Measurements from ENCODE around the gene KIF1B. TPM values are rescaled to one million over a fixed set of nuclear protein-coding genes. Genes with fewer than 3 reads are reported as not detected.

Gene KIF1B
- polyA plus RNA-seq, 1 of the 3 experiments (the other 2 are of a cell fraction), result 6.8 TPM

DNA sequence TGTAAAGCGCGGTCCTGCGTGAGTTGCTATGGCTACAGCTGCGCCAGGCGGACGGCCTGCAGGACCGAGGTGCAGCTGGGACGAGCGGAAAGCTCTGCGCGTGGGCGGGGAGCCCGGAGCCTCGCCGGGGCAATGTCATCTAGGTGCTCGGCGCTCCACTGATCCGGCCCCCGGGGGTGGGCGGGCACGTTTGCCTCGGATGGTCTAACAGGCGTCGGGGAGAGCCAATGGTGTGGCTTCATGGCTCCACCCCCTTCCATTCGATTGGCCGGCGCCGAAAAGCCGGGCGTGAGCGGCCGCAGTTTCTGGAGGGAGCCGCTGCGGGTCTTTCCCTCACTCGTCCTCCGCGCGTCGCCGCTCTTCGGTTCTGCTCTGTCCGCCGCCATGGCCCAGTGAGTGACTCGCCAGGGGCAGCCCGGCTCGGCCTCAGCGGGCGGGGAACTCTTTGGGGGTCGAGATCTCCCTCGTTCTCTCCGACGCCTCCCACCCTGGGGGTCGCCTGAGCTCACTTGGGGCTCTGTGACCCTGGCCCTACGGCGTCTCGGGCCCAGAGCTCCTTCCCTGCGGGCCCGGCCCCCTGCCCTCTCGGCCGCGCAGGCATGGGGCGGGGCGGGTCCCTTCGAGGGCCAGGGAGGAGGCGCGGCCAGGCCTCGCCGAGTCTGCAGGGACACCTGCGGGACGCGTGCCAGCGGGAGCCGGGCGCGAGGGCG is 188.5 kb downstream of the KIF1B start, which contains the start of gene PGD (continued):
- TF ChIP-seq, protein P1, sequence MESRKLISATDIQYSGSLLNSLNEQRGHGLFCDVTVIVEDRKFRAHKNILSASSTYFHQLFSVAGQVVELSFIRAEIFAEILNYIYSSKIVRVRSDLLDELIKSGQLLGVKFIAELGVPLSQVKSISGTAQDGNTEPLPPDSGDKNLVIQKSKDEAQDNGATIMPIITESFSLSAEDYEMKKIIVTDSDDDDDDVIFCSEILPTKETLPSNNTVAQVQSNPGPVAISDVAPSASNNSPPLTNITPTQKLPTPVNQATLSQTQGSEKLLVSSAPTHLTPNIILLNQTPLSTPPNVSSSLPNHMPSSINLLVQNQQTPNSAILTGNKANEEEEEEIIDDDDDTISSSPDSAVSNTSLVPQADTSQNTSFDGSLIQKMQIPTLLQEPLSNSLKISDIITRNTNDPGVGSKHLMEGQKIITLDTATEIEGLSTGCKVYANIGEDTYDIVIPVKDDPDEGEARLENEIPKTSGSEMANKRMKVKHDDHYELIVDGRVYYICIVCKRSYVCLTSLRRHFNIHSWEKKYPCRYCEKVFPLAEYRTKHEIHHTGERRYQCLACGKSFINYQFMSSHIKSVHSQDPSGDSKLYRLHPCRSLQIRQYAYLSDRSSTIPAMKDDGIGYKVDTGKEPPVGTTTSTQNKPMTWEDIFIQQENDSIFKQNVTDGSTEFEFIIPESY (IDR thresholded peaks at IDR 0.05; ENCODE audit: borderline replicate concordance, low read depth), result no peak
- TF ChIP-seq, protein P2, sequence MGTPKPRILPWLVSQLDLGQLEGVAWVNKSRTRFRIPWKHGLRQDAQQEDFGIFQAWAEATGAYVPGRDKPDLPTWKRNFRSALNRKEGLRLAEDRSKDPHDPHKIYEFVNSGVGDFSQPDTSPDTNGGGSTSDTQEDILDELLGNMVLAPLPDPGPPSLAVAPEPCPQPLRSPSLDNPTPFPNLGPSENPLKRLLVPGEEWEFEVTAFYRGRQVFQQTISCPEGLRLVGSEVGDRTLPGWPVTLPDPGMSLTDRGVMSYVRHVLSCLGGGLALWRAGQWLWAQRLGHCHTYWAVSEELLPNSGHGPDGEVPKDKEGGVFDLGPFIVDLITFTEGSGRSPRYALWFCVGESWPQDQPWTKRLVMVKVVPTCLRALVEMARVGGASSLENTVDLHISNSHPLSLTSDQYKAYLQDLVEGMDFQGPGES (IDR thresholded peaks at IDR 0.05; ENCODE audit: low read depth, low read length), result peak; percentile 94
- peak; percentile 92; the same call in 1 of the 2 replicates for TF ChIP-seq SIN3A (IDR thresholded peaks at IDR 0.05; ENCODE audit: borderline replicate concordance, low read depth, low read length)
- TF ChIP-seq RFX5 (IDR thresholded peaks at IDR 0.05; ENCODE audit: low read length), result no peak
- TF ChIP-seq GATA2 (CRISPR knock-in tag; IDR thresholded peaks at IDR 0.05), result no peak
- peak; percentile 81 for TF ChIP-seq YY1 (IDR thresholded peaks at IDR 0.05; ENCODE audit: low read depth)
- TF ChIP-seq, protein P3, sequence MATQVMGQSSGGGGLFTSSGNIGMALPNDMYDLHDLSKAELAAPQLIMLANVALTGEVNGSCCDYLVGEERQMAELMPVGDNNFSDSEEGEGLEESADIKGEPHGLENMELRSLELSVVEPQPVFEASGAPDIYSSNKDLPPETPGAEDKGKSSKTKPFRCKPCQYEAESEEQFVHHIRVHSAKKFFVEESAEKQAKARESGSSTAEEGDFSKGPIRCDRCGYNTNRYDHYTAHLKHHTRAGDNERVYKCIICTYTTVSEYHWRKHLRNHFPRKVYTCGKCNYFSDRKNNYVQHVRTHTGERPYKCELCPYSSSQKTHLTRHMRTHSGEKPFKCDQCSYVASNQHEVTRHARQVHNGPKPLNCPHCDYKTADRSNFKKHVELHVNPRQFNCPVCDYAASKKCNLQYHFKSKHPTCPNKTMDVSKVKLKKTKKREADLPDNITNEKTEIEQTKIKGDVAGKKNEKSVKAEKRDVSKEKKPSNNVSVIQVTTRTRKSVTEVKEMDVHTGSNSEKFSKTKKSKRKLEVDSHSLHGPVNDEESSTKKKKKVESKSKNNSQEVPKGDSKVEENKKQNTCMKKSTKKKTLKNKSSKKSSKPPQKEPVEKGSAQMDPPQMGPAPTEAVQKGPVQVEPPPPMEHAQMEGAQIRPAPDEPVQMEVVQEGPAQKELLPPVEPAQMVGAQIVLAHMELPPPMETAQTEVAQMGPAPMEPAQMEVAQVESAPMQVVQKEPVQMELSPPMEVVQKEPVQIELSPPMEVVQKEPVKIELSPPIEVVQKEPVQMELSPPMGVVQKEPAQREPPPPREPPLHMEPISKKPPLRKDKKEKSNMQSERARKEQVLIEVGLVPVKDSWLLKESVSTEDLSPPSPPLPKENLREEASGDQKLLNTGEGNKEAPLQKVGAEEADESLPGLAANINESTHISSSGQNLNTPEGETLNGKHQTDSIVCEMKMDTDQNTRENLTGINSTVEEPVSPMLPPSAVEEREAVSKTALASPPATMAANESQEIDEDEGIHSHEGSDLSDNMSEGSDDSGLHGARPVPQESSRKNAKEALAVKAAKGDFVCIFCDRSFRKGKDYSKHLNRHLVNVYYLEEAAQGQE (IDR thresholded peaks at IDR 0.05; ENCODE audit: low read depth, low read length), result 0 out of 2 replicates have a peak, but pooled peaks have one; percentile 37
- TF ChIP-seq MXI1 (IDR thresholded peaks at IDR 0.05; ENCODE audit: low read depth, low read length), result peak; percentile 96
- TF ChIP-seq RXRA (IDR thresholded peaks at IDR 0.05; ENCODE audit: borderline replicate concordance, low read depth), result no peak
- peak in 1 of 2 experiments; percentile 7; a peak in 1 of 4 replicates for TF ChIP-seq EP300 (IDR thresholded peaks at IDR 0.05; ENCODE audit: borderline replicate concordance in 1 of 2, low read depth in 1 of 2, low read length in 1 of 2)
- TF ChIP-seq TAF1 (IDR thresholded peaks at IDR 0.05; ENCODE audit: borderline replicate concordance, low read depth, low read length), result peak; percentile 92
- TF ChIP-seq, protein P4, sequence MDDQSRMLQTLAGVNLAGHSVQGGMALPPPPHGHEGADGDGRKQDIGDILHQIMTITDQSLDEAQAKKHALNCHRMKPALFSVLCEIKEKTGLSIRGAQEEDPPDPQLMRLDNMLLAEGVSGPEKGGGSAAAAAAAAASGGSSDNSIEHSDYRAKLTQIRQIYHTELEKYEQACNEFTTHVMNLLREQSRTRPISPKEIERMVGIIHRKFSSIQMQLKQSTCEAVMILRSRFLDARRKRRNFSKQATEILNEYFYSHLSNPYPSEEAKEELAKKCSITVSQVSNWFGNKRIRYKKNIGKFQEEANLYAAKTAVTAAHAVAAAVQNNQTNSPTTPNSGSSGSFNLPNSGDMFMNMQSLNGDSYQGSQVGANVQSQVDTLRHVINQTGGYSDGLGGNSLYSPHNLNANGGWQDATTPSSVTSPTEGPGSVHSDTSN (IDR thresholded peaks at IDR 0.05), result peak; percentile 99
- TF ChIP-seq GABPA (IDR thresholded peaks at IDR 0.05; ENCODE audit: low read depth), result no peak

Measured in SK-N-SH (cell line).